Activated naive CD4-positive, alpha-beta T cell treated with anti-CD3 and anti-CD28 coated beads, Interleukin-2, amount 50 U/mL, for 16 hours (primary cell): Measurements from ENCODE around the gene WDR5.

Experiments
- DNase-seq: peaks from one replicate; pipeline ENCODE4 v3.0.0-alpha.2; 2020

The WDR5 gene

GRCh38 chr9:134189470-134190231 is 53.8 kb downstream of the WDR5 start:
- DNase-seq: no peak

GRCh38 chr9:134190232-134191121 is 54.6 kb downstream of the WDR5 start:
- DNase-seq: no peak

- no peak for DNase-seq
Observed at GRCh38 chr9:134191455-134192209, 55.8 kb downstream of the WDR5 start.

- no peak for DNase-seq
Observed at GRCh38 chr9:134192311-134192950, 56.5 kb downstream of the WDR5 start.

GRCh38 chr9:134192951-134193731 is 57.3 kb downstream of the WDR5 start:
- DNase-seq: no peak

- no peak for DNase-seq
Observed at GRCh38 chr9:134193912-134194535, 58.1 kb downstream of the WDR5 start.

- DNase-seq: no peak
Observed at GRCh38 chr9:134195558-134195957, 59.7 kb downstream of the WDR5 start.

GRCh38 chr9:134196911-134197310 is 61.0 kb downstream of the WDR5 start:
- no peak for DNase-seq

- DNase-seq: no peak
Observed at GRCh38 chr9:134198791-134199190, 62.9 kb downstream of the WDR5 start.

- no peak for DNase-seq
Observed at GRCh38 chr9:134200730-134201129, 64.8 kb downstream of the WDR5 start.

- no peak for DNase-seq
Observed at GRCh38 chr9:134203224-134203623, 67.3 kb downstream of the WDR5 start.

- DNase-seq: no peak
Observed at GRCh38 chr9:134204041-134204440, 68.2 kb downstream of the WDR5 start.

- DNase-seq: no peak
Observed at GRCh38 chr9:134204991-134205578, 69.2 kb downstream of the WDR5 start.

- DNase-seq: no peak
Observed at GRCh38 chr9:134205672-134206310, 69.9 kb downstream of the WDR5 start.

GRCh38 chr9:134206311-134207300 is 70.7 kb downstream of the WDR5 start:
- no peak for DNase-seq

GRCh38 chr9:134208310-134208841 is 72.5 kb downstream of the WDR5 start:
- no peak for DNase-seq

GRCh38 chr9:134208981-134209725 is 73.3 kb downstream of the WDR5 start:
- no peak for DNase-seq
